ENCODE measurements around the gene TEAD1. TPM values are rescaled to one million over a fixed set of nuclear protein-coding genes. Genes with fewer than 3 reads are reported as not detected.

TEAD1 gene
- total RNA-seq, 1 donor from 2014 or later, result 154 TPM

DNA sequence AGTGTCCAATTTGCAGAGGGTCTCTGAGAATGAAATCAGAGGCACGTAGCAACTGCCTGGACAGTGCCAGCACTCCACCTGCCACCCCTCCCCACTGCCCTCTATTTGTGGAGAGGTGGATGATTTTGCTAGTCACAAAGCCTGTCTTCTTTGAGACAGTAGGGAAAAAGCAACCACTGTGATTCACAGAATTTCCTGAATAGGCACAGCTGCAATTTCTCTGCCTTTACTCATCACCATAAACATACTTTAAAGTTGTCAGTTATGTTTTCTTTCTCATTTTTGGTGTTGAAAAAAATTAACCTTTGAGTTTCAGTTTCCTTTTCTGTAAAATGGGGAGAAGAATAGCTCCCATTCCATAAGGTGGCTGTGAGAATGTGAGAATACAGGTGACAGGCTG, 134.3 kb downstream of the TEAD1 start:
- Mint-ChIP-seq H3K27me3 (ENCODE audit: unreplicated experiment) (no peaks in the 10 kb centered on the region), H3K9me3 (ENCODE audit: unreplicated experiment) (no peaks in the 10 kb centered on the region), H3K4me1 (ENCODE audit: unreplicated experiment) (peaks cover 58% of the 10 kb centered on the region), H3K36me3 (ENCODE audit: unreplicated experiment) (no peaks in the 10 kb centered on the region), H3K27ac (ENCODE audit: unreplicated experiment) (peak overlapping the region; percentile 73), H3K4me3 (ENCODE audit: unreplicated experiment) (no peak overlapping the region)
- TF ChIP-seq, protein P1, sequence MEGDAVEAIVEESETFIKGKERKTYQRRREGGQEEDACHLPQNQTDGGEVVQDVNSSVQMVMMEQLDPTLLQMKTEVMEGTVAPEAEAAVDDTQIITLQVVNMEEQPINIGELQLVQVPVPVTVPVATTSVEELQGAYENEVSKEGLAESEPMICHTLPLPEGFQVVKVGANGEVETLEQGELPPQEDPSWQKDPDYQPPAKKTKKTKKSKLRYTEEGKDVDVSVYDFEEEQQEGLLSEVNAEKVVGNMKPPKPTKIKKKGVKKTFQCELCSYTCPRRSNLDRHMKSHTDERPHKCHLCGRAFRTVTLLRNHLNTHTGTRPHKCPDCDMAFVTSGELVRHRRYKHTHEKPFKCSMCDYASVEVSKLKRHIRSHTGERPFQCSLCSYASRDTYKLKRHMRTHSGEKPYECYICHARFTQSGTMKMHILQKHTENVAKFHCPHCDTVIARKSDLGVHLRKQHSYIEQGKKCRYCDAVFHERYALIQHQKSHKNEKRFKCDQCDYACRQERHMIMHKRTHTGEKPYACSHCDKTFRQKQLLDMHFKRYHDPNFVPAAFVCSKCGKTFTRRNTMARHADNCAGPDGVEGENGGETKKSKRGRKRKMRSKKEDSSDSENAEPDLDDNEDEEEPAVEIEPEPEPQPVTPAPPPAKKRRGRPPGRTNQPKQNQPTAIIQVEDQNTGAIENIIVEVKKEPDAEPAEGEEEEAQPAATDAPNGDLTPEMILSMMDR (IDR thresholded peaks at IDR 0.05), result no peak
- no peak for DNase-seq (ENCODE audit: extremely low spot score, unreplicated experiment)

DNA sequence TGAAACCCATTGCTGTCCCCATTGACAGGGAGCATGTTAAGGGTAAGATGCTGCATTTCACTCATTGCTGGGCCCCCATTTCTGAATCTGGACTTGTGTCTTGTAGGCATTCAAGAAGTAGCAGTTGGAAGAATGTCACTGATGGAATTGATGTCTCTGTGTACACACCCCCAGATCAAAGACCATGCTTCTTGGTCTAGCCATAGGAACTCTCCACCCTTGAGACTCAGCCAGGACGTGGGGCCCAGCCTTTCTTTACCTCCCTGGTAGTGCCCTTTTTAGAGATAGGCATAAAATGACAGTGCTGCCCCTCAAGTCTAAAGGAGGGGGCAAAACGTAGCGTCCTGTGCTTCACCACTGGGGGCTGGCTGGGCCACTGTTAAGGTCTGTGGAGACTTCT, 135.1 kb downstream of the TEAD1 start:
- Mint-ChIP-seq H3K36me3 (ENCODE audit: unreplicated experiment) (no peaks in the 10 kb centered on the region), H3K4me1 (ENCODE audit: unreplicated experiment) (peaks cover 62% of the 10 kb centered on the region), H3K27me3 (ENCODE audit: unreplicated experiment) (no peaks in the 10 kb centered on the region), H3K27ac (ENCODE audit: unreplicated experiment) (no peak overlapping the region), H3K9me3 (ENCODE audit: unreplicated experiment) (no peaks in the 10 kb centered on the region), H3K4me3 (ENCODE audit: unreplicated experiment) (no peak overlapping the region)
- no peak for DNase-seq (ENCODE audit: extremely low spot score, unreplicated experiment)
- TF ChIP-seq, protein P1 (IDR thresholded peaks at IDR 0.05), result no peak

DNA sequence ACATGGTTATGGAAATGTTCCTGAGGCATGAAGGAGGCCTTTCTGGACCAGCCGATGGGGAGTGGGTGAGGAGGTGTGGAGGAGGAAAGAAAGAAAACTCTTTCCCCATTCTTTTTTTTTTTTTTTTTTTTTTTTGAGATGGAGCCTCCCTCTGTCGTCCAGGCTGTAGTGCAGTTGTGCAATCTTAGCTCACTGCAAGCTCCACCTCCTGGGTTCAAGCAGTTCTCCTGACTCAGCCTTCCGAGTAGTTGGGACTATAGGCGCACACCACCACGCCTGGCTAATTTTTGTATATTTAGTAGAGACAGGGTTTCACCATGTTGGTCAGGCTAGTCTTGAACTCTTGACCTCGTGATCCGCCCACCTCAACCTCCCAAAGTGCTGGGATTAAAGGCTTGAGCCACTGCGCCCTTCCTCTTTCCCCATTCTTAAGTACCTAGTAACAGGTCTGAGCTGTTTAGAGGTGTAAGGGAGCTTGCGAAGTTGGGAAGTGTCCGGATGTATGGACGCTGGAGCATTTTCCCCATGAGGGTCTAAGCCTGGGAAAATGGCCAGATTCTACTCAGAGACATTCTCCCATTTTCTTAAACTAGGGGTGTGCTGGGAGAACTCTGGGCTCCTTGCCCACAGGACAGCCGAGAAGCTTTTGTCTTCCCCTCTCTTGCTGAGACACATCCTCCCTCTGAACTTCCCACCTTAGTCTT, 135.8 kb downstream of the TEAD1 start:
- Mint-ChIP-seq H3K4me3 (ENCODE audit: unreplicated experiment) (no peak overlapping the region), H3K36me3 (ENCODE audit: unreplicated experiment) (no peaks in the 10 kb centered on the region), H3K27ac (ENCODE audit: unreplicated experiment) (no peak overlapping the region), H3K27me3 (ENCODE audit: unreplicated experiment) (no peaks in the 10 kb centered on the region), H3K4me1 (ENCODE audit: unreplicated experiment) (peaks cover 67% of the 10 kb centered on the region), H3K9me3 (ENCODE audit: unreplicated experiment) (no peaks in the 10 kb centered on the region)
- no peak for DNase-seq (ENCODE audit: extremely low spot score, unreplicated experiment)
- TF ChIP-seq, protein P1 (IDR thresholded peaks at IDR 0.05), result no peak

DNA sequence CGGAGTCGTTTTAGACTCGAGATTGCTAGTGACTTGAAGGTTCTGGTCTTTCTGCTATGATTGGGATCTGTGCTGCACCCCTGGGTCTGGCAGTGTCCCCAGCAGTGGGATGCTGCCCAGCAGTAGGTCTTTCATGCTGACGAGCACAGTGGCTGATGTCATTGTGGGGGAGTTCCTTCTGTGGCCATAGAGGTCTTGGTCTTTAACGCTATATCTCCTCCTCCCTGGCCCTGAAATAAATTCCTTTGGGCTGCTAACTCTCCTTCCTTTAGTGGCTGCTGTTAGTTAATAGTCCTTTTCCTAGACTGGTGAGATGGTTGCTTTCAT, 136.3 kb downstream of the TEAD1 start:
- Mint-ChIP-seq H3K9me3 (ENCODE audit: unreplicated experiment) (no peaks in the 10 kb centered on the region), H3K4me1 (ENCODE audit: unreplicated experiment) (peaks cover 71% of the 10 kb centered on the region), H3K36me3 (ENCODE audit: unreplicated experiment) (no peaks in the 10 kb centered on the region), H3K4me3 (ENCODE audit: unreplicated experiment) (no peak overlapping the region), H3K27ac (ENCODE audit: unreplicated experiment) (no peak overlapping the region), H3K27me3 (ENCODE audit: unreplicated experiment) (no peaks in the 10 kb centered on the region)
- TF ChIP-seq, protein P1 (IDR thresholded peaks at IDR 0.05), result no peak
- no peak for DNase-seq (ENCODE audit: extremely low spot score, unreplicated experiment)

DNA sequence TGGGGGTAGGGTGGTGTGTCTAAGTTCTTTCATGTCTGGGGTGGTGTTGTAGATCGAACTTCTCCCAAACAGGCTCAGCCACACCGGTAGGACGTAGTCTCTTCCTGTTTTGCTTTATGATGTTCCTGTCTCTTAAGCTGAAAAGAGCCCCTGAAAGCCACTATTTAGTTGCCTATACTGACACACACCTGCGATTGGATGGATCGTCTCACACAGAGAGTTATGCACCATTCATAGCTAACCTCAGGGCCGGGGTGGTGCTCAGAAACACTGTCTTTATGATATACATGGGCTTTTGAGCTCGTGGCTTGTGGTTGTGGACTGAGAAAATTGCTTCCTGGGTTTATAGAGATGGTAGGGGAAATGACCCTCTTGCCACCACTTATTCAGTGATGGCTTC, 137.6 kb downstream of the TEAD1 start:
- TF ChIP-seq, protein P1 (IDR thresholded peaks at IDR 0.05), result no peak
- Mint-ChIP-seq H3K4me3 (ENCODE audit: unreplicated experiment) (no peak overlapping the region), H3K27ac (ENCODE audit: unreplicated experiment) (no peak overlapping the region), H3K4me1 (ENCODE audit: unreplicated experiment) (peaks cover 66% of the 10 kb centered on the region), H3K9me3 (ENCODE audit: unreplicated experiment) (no peaks in the 10 kb centered on the region), H3K27me3 (ENCODE audit: unreplicated experiment) (no peaks in the 10 kb centered on the region), H3K36me3 (ENCODE audit: unreplicated experiment) (peaks cover 1% of the 10 kb centered on the region)
- DNase-seq (ENCODE audit: extremely low spot score, unreplicated experiment), result no peak
